H9 (cell line): ENCODE data around the gene TNRC6A. TPM values are rescaled to one million over a fixed set of nuclear protein-coding genes. Genes with fewer than 3 reads are reported as not detected.

Source experiments
- DNase-seq: peaks from one replicate; pipeline ENCODE4 v3.0.0-alpha.2; 2017
- H2AFZ ChIP-seq: one replicate; pipeline ENCODE4 v1.6.1; 2013; ENCODE audit warnings: mild to moderate bottlenecking, low read length, control low read depth, moderate library complexity
- H2AK5ac ChIP-seq: 2 replicates; pipeline ENCODE4 v1.6.1; 2013; ENCODE audit warnings: low read length, control low read depth, mixed read lengths; ENCODE audit not compliant: insufficient read length
- H2BK120ac ChIP-seq: one replicate; pipeline ENCODE4 v1.6.1; 2013; ENCODE audit warnings: low read depth, mild to moderate bottlenecking, low read length, control low read depth, inconsistent platforms; ENCODE audit not compliant: poor library complexity, severe bottlenecking
- H2BK12ac ChIP-seq: 2 replicates; pipeline ENCODE4 v1.6.1; 2013; ENCODE audit warnings: low read length, control low read depth, mixed read lengths, low read depth; ENCODE audit not compliant: insufficient read length
- H2BK15ac ChIP-seq: 2 replicates; pipeline ENCODE4 v1.6.1; 2013; ENCODE audit warnings: low read depth, low read length, control low read depth
- H2BK20ac ChIP-seq: one replicate; pipeline ENCODE4 v1.6.1; 2013; ENCODE audit warnings: low read depth, mild to moderate bottlenecking, low read length, control low read depth, inconsistent platforms; ENCODE audit not compliant: poor library complexity, severe bottlenecking
- H2BK5ac ChIP-seq: 2 replicates; pipeline ENCODE4 v1.6.1; 2013; ENCODE audit warnings: low read length, control low read depth, mixed read lengths; ENCODE audit not compliant: insufficient read length
- H3K14ac ChIP-seq: 2 replicates; pipeline ENCODE4 v1.6.1; 2013; ENCODE audit warnings: low read length, control low read depth; ENCODE audit not compliant: insufficient read depth
- H3K18ac ChIP-seq: 2 replicates; pipeline ENCODE4 v1.6.1; 2013; ENCODE audit warnings: low read depth, mild to moderate bottlenecking, mixed read lengths, low read length, control low read depth; ENCODE audit not compliant: insufficient read length
- H3K23ac ChIP-seq: 2 replicates; pipeline ENCODE4 v1.6.1; 2013; ENCODE audit warnings: low read length, control low read depth, mixed read lengths, low read depth; ENCODE audit not compliant: insufficient read length
- H3K23me2 ChIP-seq: 2 replicates; pipeline ENCODE4 v1.6.1; 2013; ENCODE audit warnings: low read depth, mild to moderate bottlenecking, mixed read lengths, low read length, control low read depth; ENCODE audit not compliant: insufficient read length, poor library complexity, severe bottlenecking
- H3K27ac ChIP-seq: 2 replicates; pipeline ENCODE4 v1.5.1; 2013; ENCODE audit warnings: low read length, control low read depth, mixed read lengths, low read depth; ENCODE audit not compliant: insufficient read length
- H3K27me3 ChIP-seq: 2 replicates; pipeline ENCODE4 v1.6.1; 2013; ENCODE audit warnings: low read length, control low read depth, inconsistent platforms; ENCODE audit not compliant: insufficient read depth
- H3K4ac ChIP-seq: 2 replicates; pipeline ENCODE4 v1.6.1; 2013; ENCODE audit warnings: low read depth, mild to moderate bottlenecking, control low read depth, inconsistent platforms, low read length, moderate library complexity
- H3K4me1 ChIP-seq: 2 replicates; pipeline ENCODE4 v1.6.1; 2013; ENCODE audit warnings: low read length, control low read depth, inconsistent platforms; ENCODE audit not compliant: insufficient read depth
- H3K4me2 ChIP-seq: 2 replicates; pipeline ENCODE4 v1.6.1; 2013; ENCODE audit warnings: low read length, control low read depth, mixed read lengths; ENCODE audit not compliant: insufficient read length, insufficient read depth
- H3K56ac ChIP-seq: 2 replicates; pipeline ENCODE4 v1.6.1; 2013; ENCODE audit warnings: low read depth, mild to moderate bottlenecking, mixed read lengths, low read length, control low read depth; ENCODE audit not compliant: insufficient read length
- H3K79me1 ChIP-seq: 2 replicates; pipeline ENCODE4 v1.6.1; 2013; ENCODE audit warnings: low read depth, mild to moderate bottlenecking, moderate library complexity, low read length, control low read depth, inconsistent platforms; ENCODE audit not compliant: insufficient read depth, poor library complexity, severe bottlenecking
- H3K79me2 ChIP-seq: 2 replicates; pipeline ENCODE4 v1.6.1; 2013; ENCODE audit warnings: low read length, control low read depth, inconsistent platforms; ENCODE audit not compliant: insufficient read depth
- H3K9ac ChIP-seq: 2 replicates; pipeline ENCODE4 v1.6.1; 2013; ENCODE audit warnings: low read length, control low read depth, mixed read lengths; ENCODE audit not compliant: insufficient read length; ENCODE audit errors: extremely low read depth
- H3K9me3 ChIP-seq: one replicate; pipeline ENCODE4 v1.6.1; 2013; ENCODE audit warnings: low read depth, low read length, inconsistent platforms; ENCODE audit not compliant: control insufficient read depth
- H3T11ph ChIP-seq: one replicate; pipeline ENCODE4 v1.6.1; 2013; ENCODE audit warnings: mild to moderate bottlenecking, low read length, control low read depth, inconsistent platforms
- H4K20me1 ChIP-seq: one replicate; pipeline ENCODE4 v1.6.1; 2013; ENCODE audit not compliant: control insufficient read depth, insufficient read length, insufficient read depth
- H4K5ac ChIP-seq: 2 replicates; pipeline ENCODE4 v1.6.1; 2013; ENCODE audit warnings: low read depth, mild to moderate bottlenecking, mixed read lengths, low read length, control low read depth; ENCODE audit not compliant: insufficient read length
- H4K8ac ChIP-seq: replicated peaks from 2 replicates; pipeline ENCODE4 v1.6.1; 2013; ENCODE audit warnings: low read length, control low read depth, mixed read lengths, low read depth; ENCODE audit not compliant: insufficient read length
- H4K91ac ChIP-seq: 2 replicates; pipeline ENCODE4 v1.6.1; 2013; ENCODE audit warnings: low read depth, mild to moderate bottlenecking, moderate library complexity, mixed read lengths, low read length, control low read depth; ENCODE audit not compliant: insufficient read length
- H3K27ac Mint-ChIP-seq, 3 experiments: 2 replicates in 2 of 3; 3 replicates in 1 of 3; pipeline ENCODE4 v1.8.0; 2020 to 2021; ENCODE audit warnings: mixed read lengths in 3 of 3, mild to moderate bottlenecking in 1 of 3, moderate library complexity in 1 of 3
- H3K27me3 Mint-ChIP-seq: 2 replicates; pipeline ENCODE4 v1.8.0; 2021; ENCODE audit warnings: low read depth, mild to moderate bottlenecking, moderate library complexity, mixed read lengths
- H3K36me3 Mint-ChIP-seq, 3 experiments: 2 replicates in 2 of 3; 3 replicates in 1 of 3; pipeline ENCODE4 v1.8.0; 2020 to 2021; ENCODE audit warnings: low read depth in 3 of 3, mixed read lengths in 3 of 3; ENCODE audit not compliant: insufficient read depth in 1 of 3
- H3K4me1 Mint-ChIP-seq, 2 experiments: 2 replicates each; pipeline ENCODE4 v1.8.0; 2020; ENCODE audit warnings: mixed read lengths in 2 of 2
- H3K4me3 Mint-ChIP-seq, 2 experiments: 2 replicates in 1 of 2; 3 replicates in 1 of 2; pipeline ENCODE4 v1.8.0; 2020 to 2021; ENCODE audit warnings: mild to moderate bottlenecking in 2 of 2, mixed read lengths in 2 of 2, moderate library complexity in 1 of 2
- H3K9me3 Mint-ChIP-seq, 2 experiments: 2 replicates in 1 of 2; 3 replicates in 1 of 2; pipeline ENCODE4 v1.8.0; 2020; ENCODE audit warnings: mild to moderate bottlenecking in 2 of 2, mixed read lengths in 2 of 2, moderate library complexity in 1 of 2
- CTCF ChIP-seq: fragments of 200-600 bp; sonication (generic); conservative IDR thresholded peaks from 3 replicates; pipeline ENCODE4 v1.8.0; 2021; ENCODE audit warnings: antibody characterized with exemption, mild to moderate bottlenecking
- total RNA-seq: library from RNA; stranded (reverse); gene quantifications from 2 replicates; pipeline ENCODE4 v1.2.1, GENCODE V29; 2021

Gene TNRC6A
- total RNA-seq, 1 experiment from 2014 or later, result 114 TPM

DNA sequence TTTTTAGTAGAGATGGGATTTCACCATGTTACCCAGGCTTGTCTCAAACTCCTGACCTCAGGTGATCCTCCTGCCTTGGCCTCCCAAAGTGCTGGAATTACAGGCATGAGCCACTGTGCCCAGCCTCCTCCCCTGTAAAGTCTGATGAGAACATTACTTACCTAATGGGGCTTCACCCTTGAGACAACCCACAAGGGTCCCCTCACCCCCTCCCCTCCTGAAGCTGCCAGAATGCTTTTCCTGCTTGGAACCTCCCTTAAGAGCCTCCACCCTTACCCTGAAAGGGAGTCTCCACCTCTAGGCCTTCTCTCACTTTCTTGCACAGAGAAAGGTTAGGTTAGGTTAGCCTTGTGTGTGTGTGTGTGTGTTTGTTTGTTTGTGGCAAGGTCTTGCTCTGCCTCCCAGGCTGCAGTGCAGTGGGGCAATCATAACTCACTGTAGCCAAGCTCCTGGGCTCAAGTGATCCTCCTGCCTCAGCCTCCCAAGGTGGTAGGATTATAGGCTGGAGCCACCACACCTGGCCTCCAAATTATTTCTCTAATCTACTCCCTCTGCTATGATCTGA is 125.2 kb downstream of the TNRC6A start:
- peaks cover 3% of the 10 kb centered on the region for H4K20me1 ChIP-seq
- H3K4me1 Mint-ChIP-seq, result peaks cover 4 to 11% of the 10 kb centered on the region in 2 experiments; a peak in 3 of 4 replicates
- no peak overlapping the region for H3K56ac ChIP-seq
- no peak overlapping the region for H3K27ac ChIP-seq
- H4K5ac ChIP-seq, result no peak overlapping the region
- no peaks in the 10 kb centered on the region for H3K79me1 ChIP-seq
- H2BK5ac ChIP-seq, result no peak overlapping the region
- H2BK120ac ChIP-seq, result no peak overlapping the region
- no peak overlapping the region for H3K27ac Mint-ChIP-seq
- no peaks in the 10 kb centered on the region for H3K27me3 ChIP-seq
- no peak overlapping the region for H3T11ph ChIP-seq
- H3K9ac ChIP-seq, result no peak overlapping the region
- H3K4me1 ChIP-seq, result no peaks in the 10 kb centered on the region
- H3K23me2 ChIP-seq, result no peaks in the 10 kb centered on the region
- no peak overlapping the region for H2BK15ac ChIP-seq
- no peak overlapping the region for H2AFZ ChIP-seq
- no peaks in the 10 kb centered on the region for H3K36me3 Mint-ChIP-seq
- no peak for DNase-seq
- H2AK5ac ChIP-seq, result no peak overlapping the region
- no peak overlapping the region for H4K91ac ChIP-seq
- no peak overlapping the region for H3K4ac ChIP-seq
- H2BK12ac ChIP-seq, result no peak overlapping the region
- peaks cover 6% of the 10 kb centered on the region for H3K27me3 Mint-ChIP-seq
- no peaks in the 10 kb centered on the region for H3K9me3 Mint-ChIP-seq
- H4K8ac ChIP-seq, result no peak overlapping the region
- no peaks in the 10 kb centered on the region for H3K79me2 ChIP-seq
- no peak overlapping the region for H3K4me3 Mint-ChIP-seq
- no peaks in the 10 kb centered on the region for H3K9me3 ChIP-seq
- H2BK20ac ChIP-seq, result no peak overlapping the region
- H3K4me2 ChIP-seq, result no peak overlapping the region
- H3K14ac ChIP-seq, result no peak overlapping the region
- TF ChIP-seq CTCF, result no peak
- no peak overlapping the region for H3K23ac ChIP-seq
- H3K18ac ChIP-seq, result no peak overlapping the region
